ENCODE data around the gene TKTL1. TPM values are rescaled to one million over a fixed set of nuclear protein-coding genes. Genes with fewer than 3 reads are reported as not detected.
"Not testable (repeated sequence)": the region's sequence is repeated elsewhere in the genome, so short reads cannot be mapped to it uniquely, and the experiment has no call there.

TKTL1 gene
- total and polyA plus RNA-seq, 2 experiments from 2014 or later = not detected

DNA sequence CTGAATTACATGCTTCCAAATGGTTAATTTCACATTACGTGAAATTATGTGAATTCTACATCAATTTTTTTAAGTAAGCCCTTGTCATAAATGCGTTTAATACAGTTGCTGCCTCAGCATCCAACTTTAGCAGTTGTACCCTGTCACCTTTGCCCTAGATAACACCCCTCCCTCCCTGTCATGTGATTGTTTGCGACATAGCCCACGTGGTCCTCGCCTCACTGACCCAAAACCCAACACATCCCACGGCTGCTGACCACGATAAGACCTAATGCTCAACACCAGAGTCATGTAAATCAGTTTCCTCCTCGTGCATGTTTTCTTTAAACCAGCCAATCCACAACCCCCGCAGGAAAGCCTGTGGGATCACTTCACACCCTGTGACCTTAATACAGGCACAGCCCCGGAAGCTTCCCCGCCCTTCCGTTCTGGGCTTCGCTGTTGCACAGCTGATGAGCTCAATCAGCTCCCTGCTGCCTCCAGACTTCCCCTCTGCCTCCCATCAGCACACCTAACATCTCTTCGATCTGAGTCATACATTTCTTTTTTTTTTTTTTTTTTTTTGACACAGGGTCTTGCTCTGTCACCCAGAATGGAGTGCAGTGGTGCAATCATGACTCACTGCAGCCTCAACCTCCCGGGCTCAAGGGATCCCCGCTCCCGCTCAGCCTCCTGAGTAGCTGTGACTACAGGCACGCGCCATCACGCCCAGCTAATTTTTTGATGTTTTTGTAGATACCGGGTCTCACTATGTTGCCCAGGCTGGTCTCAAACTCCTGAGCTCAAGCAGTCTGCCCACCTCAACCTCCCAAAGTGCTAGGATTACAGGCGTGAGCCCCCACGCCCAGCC, 10.9 kb upstream of the TKTL1 start:
- H2AFZ ChIP-seq; in situ Hi-C loops (cut with MboI): not testable (repeated sequence)
- no CpG with 5 or more reads among the region's 23 CpGs for WGBS, 2 experiments (ENCODE audit: low coverage in 1 of 2, low lambda C conversion rate in 2 of 2, missing lambda C conversion rate in 2 of 2)

DNA sequence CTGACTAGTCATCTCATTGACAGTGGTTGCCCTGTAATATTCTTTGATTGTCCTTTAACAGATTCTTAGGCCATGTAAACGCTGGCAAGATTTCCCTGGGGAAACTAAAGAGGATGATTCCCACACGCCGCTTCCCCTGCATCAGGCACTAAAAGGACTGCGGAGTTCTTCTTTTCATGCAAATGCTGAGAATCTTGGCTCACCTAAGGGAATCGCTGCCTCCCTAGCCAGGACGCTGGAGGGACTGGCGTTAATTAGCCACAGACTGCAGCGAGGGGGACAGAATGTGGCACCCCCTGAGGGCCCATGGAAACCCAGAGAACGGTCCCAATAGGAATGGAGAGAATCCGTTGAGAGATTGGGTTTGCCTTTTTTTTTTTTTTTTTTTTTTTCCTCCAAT, 9.2 kb upstream of the TKTL1 start:
- DNase-seq; H2AFZ ChIP-seq; H3K27me3 ChIP-seq (replicated peaks; ENCODE audit: insufficient read depth); H3K36me3 ChIP-seq (ENCODE audit: low read depth); H4K20me1 ChIP-seq (ENCODE audit: insufficient read depth); H3F3A ChIP-seq (ENCODE audit: insufficient read depth); in situ Hi-C loops (cut with MboI); H3K9me2 ChIP-seq (ENCODE audit: insufficient read depth); H3K4me3 ChIP-seq; H3K27ac ChIP-seq; H3K9ac ChIP-seq; H3K4me1 ChIP-seq (ENCODE audit: insufficient read depth); H3K79me2 ChIP-seq (ENCODE audit: insufficient read depth); H3K9me3 ChIP-seq (ENCODE audit: low read depth); H3K4me2 ChIP-seq (ENCODE audit: unreplicated experiment): not testable (repeated sequence)
- WGBS, 2 experiments (ENCODE audit: low coverage in 1 of 2, low lambda C conversion rate in 2 of 2, missing lambda C conversion rate in 2 of 2) = no CpG with 5 or more reads among the region's 10 CpGs

More for the DNA sequence above, 10.9 kb upstream of the TKTL1 start:
- H3K9ac ChIP-seq; H3K4me1 ChIP-seq (ENCODE audit: insufficient read depth); H3F3A ChIP-seq (ENCODE audit: insufficient read depth); H3K9me3 ChIP-seq (ENCODE audit: low read depth); H3K27me3 ChIP-seq (replicated peaks; ENCODE audit: insufficient read depth); H3K4me3 ChIP-seq; H3K4me2 ChIP-seq (ENCODE audit: unreplicated experiment); H4K20me1 ChIP-seq (ENCODE audit: insufficient read depth); H3K27ac ChIP-seq; H3K9me2 ChIP-seq (ENCODE audit: insufficient read depth); DNase-seq; H3K79me2 ChIP-seq (ENCODE audit: insufficient read depth); H3K36me3 ChIP-seq (ENCODE audit: low read depth): not testable (repeated sequence)

DNA sequence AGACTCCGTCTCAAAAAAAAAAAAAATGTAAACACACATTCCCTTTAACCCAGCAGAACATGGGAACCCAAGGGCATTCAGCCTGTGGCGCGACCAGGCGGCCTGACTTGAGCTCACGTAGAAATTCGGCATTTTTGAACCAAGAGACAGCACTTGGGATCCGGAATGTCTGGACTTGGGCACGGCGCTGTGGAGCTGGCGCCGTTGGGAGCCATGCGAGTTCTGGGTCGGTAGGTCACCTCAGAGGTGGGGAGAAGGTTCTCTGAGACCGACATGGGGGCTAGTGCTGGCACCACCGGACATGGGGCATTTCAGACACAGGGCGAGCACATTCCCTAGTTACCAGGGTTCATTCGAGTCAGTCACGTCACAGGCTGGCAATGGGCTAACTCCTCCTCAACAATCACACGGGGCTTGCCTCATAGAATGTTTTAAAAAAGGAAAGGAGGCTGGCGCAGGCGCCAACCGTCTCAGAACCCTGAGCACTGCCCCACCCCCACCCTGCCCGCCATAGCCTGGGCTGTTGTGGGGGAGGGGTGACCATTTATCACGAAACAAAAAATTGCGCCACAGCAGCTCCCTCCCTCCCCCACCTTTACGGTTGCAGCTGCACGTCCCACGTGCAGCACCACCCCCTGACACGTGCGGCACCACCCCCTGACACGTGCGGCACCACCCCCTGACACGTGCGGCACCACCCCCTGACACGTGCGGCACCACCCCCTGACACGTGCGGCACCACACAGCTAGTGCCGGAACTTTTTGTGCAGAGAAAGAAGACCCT, 612 bp upstream of the TKTL1 start, which contains the start of gene TEX28:
TEX28 (minus strand) TSS at position 334 of the 784 bp plus-strand sequence. CDS start 3,007 bp downstream, outside the sequence.
- 82% methylated on average over 18 to 30 of the region's 39 CpGs for WGBS, 2 experiments (ENCODE audit: low coverage in 1 of 2, low lambda C conversion rate in 2 of 2, missing lambda C conversion rate in 2 of 2)
- Histone ChIP-seq H4K20me1 (ENCODE audit: insufficient read depth) (no peaks in the 10 kb centered on the region), H3K4me3 (no peak within 1 kb of the TSS), H2AFZ (no peak within 1 kb of the TSS), H3F3A (ENCODE audit: insufficient read depth) (no peaks in the 10 kb centered on the region), H3K9ac (no peak within 1 kb of the TSS), H3K27me3 (replicated peaks; ENCODE audit: insufficient read depth) (no peaks in the 10 kb centered on the region), H3K36me3 (ENCODE audit: low read depth) (no peaks in the 10 kb centered on the region), H3K4me1 (ENCODE audit: insufficient read depth) (no peaks in the 10 kb centered on the region), H3K9me3 (ENCODE audit: low read depth) (no peaks in the 10 kb centered on the region), H3K79me2 (ENCODE audit: insufficient read depth) (no peaks in the 10 kb centered on the region), H3K27ac (no peak within 1 kb of the TSS), H3K4me2 (ENCODE audit: unreplicated experiment) (no peak within 1 kb of the TSS), H3K9me2 (ENCODE audit: insufficient read depth) (no peaks in the 10 kb centered on the region)
- DNase-seq = no peak
- TF ChIP-seq EZH2 (IDR thresholded peaks at IDR 0.05; ENCODE audit: insufficient read depth, poor library complexity, severe bottlenecking) (no peak), EZH2phosphoT487 (IDR thresholded peaks at IDR 0.05; ENCODE audit: insufficient read depth, low read depth) (no peak)
- in situ Hi-C loops (cut with MboI) = no loop called here

DNA sequence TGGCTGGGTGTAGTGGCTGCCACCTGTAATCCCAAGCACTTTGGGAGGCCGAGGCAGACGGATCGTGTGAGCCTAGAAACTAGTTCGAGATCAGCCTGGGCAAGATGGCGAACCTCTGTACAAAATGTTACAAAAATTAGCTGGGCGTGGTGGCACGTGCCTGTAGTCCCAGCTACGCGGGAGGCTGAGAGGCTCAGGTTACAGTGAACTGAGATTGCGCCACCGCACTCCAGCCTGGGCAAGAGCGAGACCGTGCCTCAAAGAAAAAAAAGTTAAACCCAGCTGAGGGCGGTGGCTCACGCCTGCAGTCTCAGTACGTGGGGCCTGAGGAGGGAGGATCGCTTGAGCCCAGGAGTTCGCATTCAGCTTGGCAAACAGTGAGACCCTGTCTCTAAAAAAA, 1.1 kb downstream of the TKTL1 start:
- no peak for DNase-seq
- Histone ChIP-seq H3K4me1 (ENCODE audit: insufficient read depth) (no peaks in the 10 kb centered on the region), H3K9me3 (ENCODE audit: low read depth) (no peaks in the 10 kb centered on the region), H3K36me3 (ENCODE audit: low read depth) (no peaks in the 10 kb centered on the region), H2AFZ (no peak overlapping the region), H3K9ac (no peak overlapping the region), H3K9me2 (ENCODE audit: insufficient read depth) (no peaks in the 10 kb centered on the region), H4K20me1 (ENCODE audit: insufficient read depth) (no peaks in the 10 kb centered on the region), H3K27me3 (replicated peaks; ENCODE audit: insufficient read depth) (no peaks in the 10 kb centered on the region), H3K4me2 (ENCODE audit: unreplicated experiment) (no peak overlapping the region), H3K27ac (no peak overlapping the region), H3K4me3 (no peak overlapping the region), H3F3A (ENCODE audit: insufficient read depth) (no peaks in the 10 kb centered on the region), H3K79me2 (ENCODE audit: insufficient read depth) (no peaks in the 10 kb centered on the region)
- 79% methylated on average over 14 to 18 of the region's 18 CpGs for WGBS, 2 experiments (ENCODE audit: low coverage in 1 of 2, low lambda C conversion rate in 2 of 2, missing lambda C conversion rate in 2 of 2)
- in situ Hi-C loops (cut with MboI) = no loop called here
- TF ChIP-seq EZH2phosphoT487 (IDR thresholded peaks at IDR 0.05; ENCODE audit: insufficient read depth, low read depth) = no peak
- no peak for TF ChIP-seq EZH2 (IDR thresholded peaks at IDR 0.05; ENCODE audit: insufficient read depth, poor library complexity, severe bottlenecking)
